Measurements from ENCODE around the gene WWC1.
"Not testable (repeated sequence)": the region's sequence is repeated elsewhere in the genome, so short reads cannot be mapped to it uniquely, and the experiment has no call there.

Gene WWC1

GRCh38 chr5:168310541-168310940 is 19.1 kb downstream of the WWC1 start:
- H3K27me3 ChIP-seq (ENCODE audit: insufficient read depth, low read length); H3K36me3 ChIP-seq (ENCODE audit: insufficient read depth, low read length); H3K4me3 ChIP-seq (ENCODE audit: low read depth, low read length); H2AFZ ChIP-seq (ENCODE audit: low read length, unreplicated experiment); H3K27ac ChIP-seq (ENCODE audit: low read depth, low read length); H3K79me2 ChIP-seq (ENCODE audit: control insufficient read depth, insufficient read depth, low read length, unreplicated experiment): not testable (repeated sequence)
- H3K4me1 ChIP-seq (ENCODE audit: control insufficient read depth, insufficient read depth, low read length, unreplicated experiment): peaks cover 22% of the 10 kb centered on the region

DNA sequence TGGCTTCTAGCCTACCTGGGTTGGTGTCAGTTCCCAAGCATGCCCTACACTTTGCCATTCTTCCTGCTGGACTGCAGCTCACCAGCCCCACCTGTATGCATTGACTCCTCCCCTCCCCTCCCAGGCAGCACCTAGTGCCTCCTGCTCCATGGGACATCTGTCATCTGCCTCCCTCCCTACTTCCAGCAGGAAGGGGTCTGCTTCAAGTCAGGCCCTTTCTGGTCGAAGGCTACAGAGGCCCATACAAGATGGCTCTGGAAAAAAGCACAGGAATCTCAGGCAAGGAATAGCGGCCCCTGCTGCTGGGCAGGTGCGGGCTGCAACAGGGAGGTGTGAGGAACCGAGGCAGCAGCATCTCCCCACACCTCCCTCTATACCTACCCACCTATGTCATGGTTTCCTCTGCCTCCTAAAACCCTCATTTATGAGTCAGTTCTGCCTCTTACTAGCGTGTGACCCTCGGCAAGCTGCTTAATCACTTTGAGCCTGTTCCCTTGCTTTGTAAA is 19.7 kb downstream of the WWC1 start:
- Histone ChIP-seq H2AFZ (ENCODE audit: low read length, unreplicated experiment) (no peak overlapping the region), H3K27ac (ENCODE audit: low read depth, low read length) (no peak overlapping the region), H3K36me3 (ENCODE audit: insufficient read depth, low read length) (no peaks in the 10 kb centered on the region), H3K27me3 (ENCODE audit: insufficient read depth, low read length) (no peaks in the 10 kb centered on the region), H3K4me3 (ENCODE audit: low read depth, low read length) (no peak overlapping the region), H3K4me1 (ENCODE audit: control insufficient read depth, insufficient read depth, low read length, unreplicated experiment) (peaks cover 28% of the 10 kb centered on the region), H3K79me2 (ENCODE audit: control insufficient read depth, insufficient read depth, low read length, unreplicated experiment) (peaks cover 4% of the 10 kb centered on the region)

GRCh38 chr5:168312606-168313295 is 21.3 kb downstream of the WWC1 start:
- Histone ChIP-seq H3K79me2 (ENCODE audit: control insufficient read depth, insufficient read depth, low read length, unreplicated experiment) (peaks cover 4% of the 10 kb centered on the region), H3K4me3 (ENCODE audit: low read depth, low read length) (no peak overlapping the region), H3K36me3 (ENCODE audit: insufficient read depth, low read length) (no peaks in the 10 kb centered on the region), H2AFZ (ENCODE audit: low read length, unreplicated experiment) (no peak overlapping the region), H3K4me1 (ENCODE audit: control insufficient read depth, insufficient read depth, low read length, unreplicated experiment) (peaks cover 44% of the 10 kb centered on the region), H3K27ac (ENCODE audit: low read depth, low read length) (peak overlapping the region; percentile 91; the same call in 1 of the 2 replicates), H3K27me3 (ENCODE audit: insufficient read depth, low read length) (no peaks in the 10 kb centered on the region)

DNA sequence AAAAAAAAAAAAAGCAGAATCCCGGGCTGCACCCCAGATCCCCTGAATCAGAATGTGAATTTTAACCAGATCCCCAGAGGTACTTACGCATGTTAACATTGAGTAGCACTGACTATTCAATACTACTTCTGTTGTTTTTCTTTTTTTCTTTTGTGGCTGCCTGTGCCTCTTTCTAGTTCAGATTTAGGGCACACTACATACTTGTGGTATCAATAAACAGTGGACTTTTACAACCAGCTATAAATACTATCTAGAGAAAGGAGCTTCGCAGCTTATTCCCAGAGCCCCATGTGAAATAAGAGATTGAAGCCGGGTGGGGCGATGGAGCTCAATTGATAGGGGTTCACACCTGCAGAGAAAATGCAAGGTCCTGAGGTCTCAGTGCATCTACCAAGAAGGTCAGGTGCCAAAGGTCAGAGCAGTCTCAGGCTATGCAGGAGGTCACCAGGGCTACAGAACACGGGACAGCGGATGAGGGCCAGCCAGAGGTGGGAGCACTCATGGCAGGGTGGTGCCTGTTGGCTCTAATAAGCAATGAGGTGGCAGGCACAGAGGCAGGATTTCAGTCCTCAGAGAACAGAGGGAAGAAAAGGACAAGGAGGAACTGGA is 22.3 kb downstream of the WWC1 start:
- peak overlapping the region; percentile 91 for H3K27ac ChIP-seq (ENCODE audit: low read depth, low read length)

DNA sequence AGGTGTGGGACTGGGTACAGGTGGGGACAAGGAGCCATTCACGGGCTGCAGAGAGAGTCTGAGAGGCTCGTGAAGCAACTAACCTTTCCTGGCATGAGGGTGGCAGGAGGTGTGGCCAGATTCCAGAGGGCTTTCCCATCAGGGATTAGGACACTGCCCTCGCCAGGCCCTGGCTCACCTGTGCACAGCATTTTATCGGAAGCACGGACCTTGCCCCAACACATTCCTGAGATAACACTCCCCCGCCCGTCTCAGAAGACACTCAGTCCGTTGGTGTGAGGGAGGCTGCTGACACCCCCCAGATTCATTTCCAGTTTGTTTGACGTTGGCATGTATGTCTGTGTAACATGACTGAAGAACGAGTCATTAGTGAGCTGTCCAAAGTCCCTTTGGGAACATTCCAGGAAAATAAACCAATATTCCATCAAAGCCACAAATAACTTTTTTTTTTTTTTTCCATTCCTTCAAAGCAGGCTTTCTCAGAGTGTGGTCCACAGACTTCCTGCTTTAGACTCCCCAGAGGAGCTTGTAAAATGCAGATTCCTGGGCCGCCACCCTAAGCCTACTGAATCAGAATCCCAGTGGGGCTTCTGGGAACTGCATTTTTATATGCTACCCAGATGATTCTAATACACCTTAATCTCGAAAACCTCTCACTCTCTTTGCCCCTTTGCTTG is 23.4 kb downstream of the WWC1 start:
- H2AFZ ChIP-seq (ENCODE audit: low read length, unreplicated experiment): no peak overlapping the region
- H3K79me2 ChIP-seq (ENCODE audit: control insufficient read depth, insufficient read depth, low read length, unreplicated experiment): peaks cover 4% of the 10 kb centered on the region
- H3K27me3 ChIP-seq (ENCODE audit: insufficient read depth, low read length): no peaks in the 10 kb centered on the region
- H3K4me3 ChIP-seq (ENCODE audit: low read depth, low read length): peak overlapping the region; percentile 6; the same call in 1 of the 2 replicates
- peaks cover 51% of the 10 kb centered on the region for H3K4me1 ChIP-seq (ENCODE audit: control insufficient read depth, insufficient read depth, low read length, unreplicated experiment)
- no peaks in the 10 kb centered on the region for H3K36me3 ChIP-seq (ENCODE audit: insufficient read depth, low read length)
- peak overlapping the region; percentile 91 for H3K27ac ChIP-seq (ENCODE audit: low read depth, low read length)

More for the DNA sequence above, 22.3 kb downstream of the WWC1 start:
- Histone ChIP-seq H3K79me2 (ENCODE audit: control insufficient read depth, insufficient read depth, low read length, unreplicated experiment) (peaks cover 4% of the 10 kb centered on the region), H3K36me3 (ENCODE audit: insufficient read depth, low read length) (no peaks in the 10 kb centered on the region), H2AFZ (ENCODE audit: low read length, unreplicated experiment) (no peak overlapping the region), H3K4me1 (ENCODE audit: control insufficient read depth, insufficient read depth, low read length, unreplicated experiment) (peaks cover 51% of the 10 kb centered on the region), H3K4me3 (ENCODE audit: low read depth, low read length) (no peak overlapping the region), H3K27me3 (ENCODE audit: insufficient read depth, low read length) (no peaks in the 10 kb centered on the region)

DNA sequence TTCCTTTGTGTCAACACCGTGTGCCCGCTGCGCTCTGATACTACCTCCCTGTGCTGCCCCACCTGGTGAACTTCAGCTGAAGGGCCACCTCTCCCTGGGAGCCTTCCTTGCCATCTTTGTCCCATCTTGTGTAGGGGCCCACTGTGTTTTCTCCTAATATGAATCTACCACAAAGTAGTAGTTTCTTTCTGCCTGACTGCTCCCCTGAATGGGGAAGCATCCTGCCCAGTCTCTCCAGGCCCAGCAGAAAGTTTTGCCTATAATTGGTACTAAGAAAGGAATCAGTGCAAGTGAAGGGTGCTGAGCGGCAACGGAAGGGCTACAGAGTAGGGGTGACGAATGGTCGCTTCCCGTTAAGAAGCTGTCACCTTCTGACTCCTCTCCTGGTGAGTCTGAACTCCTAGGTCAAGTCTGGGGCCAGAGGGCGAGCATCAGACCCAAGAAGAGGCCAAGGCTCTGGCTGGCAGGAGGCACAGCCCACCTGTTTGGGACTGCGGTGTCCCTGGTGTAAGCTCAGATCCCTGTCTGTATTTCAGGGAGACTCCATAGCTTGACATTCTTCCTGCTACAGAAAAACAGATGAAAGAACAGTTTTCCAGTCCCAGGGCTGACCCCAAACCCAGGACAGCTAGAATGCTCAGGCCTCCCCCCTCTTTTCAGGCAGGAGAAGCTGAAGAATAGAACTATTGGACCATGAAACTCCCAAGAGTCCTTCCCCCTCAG is 24.1 kb downstream of the WWC1 start:
- peaks cover 4% of the 10 kb centered on the region for H3K79me2 ChIP-seq (ENCODE audit: control insufficient read depth, insufficient read depth, low read length, unreplicated experiment)
- H3K36me3 ChIP-seq (ENCODE audit: insufficient read depth, low read length): no peaks in the 10 kb centered on the region
- H3K4me1 ChIP-seq (ENCODE audit: control insufficient read depth, insufficient read depth, low read length, unreplicated experiment): peaks cover 51% of the 10 kb centered on the region
- no peak overlapping the region for H3K4me3 ChIP-seq (ENCODE audit: low read depth, low read length)
- H3K27me3 ChIP-seq (ENCODE audit: insufficient read depth, low read length): no peaks in the 10 kb centered on the region
- peak overlapping the region; percentile 91 for H3K27ac ChIP-seq (ENCODE audit: low read depth, low read length)
- H2AFZ ChIP-seq (ENCODE audit: low read length, unreplicated experiment): no peak overlapping the region

DNA sequence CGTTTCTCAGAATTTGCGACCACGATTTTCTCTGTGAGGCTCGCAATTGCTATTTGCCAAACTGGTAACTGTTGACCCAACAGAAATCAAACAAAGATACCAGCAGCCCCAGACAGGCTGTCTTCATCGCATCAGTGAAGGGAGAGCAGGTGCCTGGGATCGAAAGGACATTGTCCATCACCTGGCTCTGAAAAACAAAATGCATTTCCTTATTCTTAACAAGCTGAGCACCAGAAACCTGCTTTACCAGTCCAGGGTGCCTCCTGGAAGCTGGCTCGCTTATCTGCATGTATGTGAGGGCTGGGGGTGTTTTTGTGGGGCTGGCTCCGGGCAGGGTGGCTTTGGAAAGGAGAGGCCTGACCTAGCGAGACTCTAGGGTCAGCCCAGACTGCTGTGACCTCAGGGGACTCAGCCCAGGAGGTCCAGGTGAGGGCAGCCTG is 24.7 kb downstream of the WWC1 start:
- Histone ChIP-seq H3K27ac (ENCODE audit: low read depth, low read length) (peak overlapping the region; percentile 91), H3K4me1 (ENCODE audit: control insufficient read depth, insufficient read depth, low read length, unreplicated experiment) (peaks cover 51% of the 10 kb centered on the region), H3K4me3 (ENCODE audit: low read depth, low read length) (no peak overlapping the region), H3K79me2 (ENCODE audit: control insufficient read depth, insufficient read depth, low read length, unreplicated experiment) (peaks cover 4% of the 10 kb centered on the region), H2AFZ (ENCODE audit: low read length, unreplicated experiment) (no peak overlapping the region), H3K36me3 (ENCODE audit: insufficient read depth, low read length) (no peaks in the 10 kb centered on the region), H3K27me3 (ENCODE audit: insufficient read depth, low read length) (no peaks in the 10 kb centered on the region)

- Histone ChIP-seq H3K79me2 (ENCODE audit: control insufficient read depth, insufficient read depth, low read length, unreplicated experiment) (peaks cover 4% of the 10 kb centered on the region), H3K4me1 (ENCODE audit: control insufficient read depth, insufficient read depth, low read length, unreplicated experiment) (peaks cover 51% of the 10 kb centered on the region), H2AFZ (ENCODE audit: low read length, unreplicated experiment) (no peak overlapping the region), H3K36me3 (ENCODE audit: insufficient read depth, low read length) (no peaks in the 10 kb centered on the region), H3K4me3 (ENCODE audit: low read depth, low read length) (no peak overlapping the region), H3K27me3 (ENCODE audit: insufficient read depth, low read length) (no peaks in the 10 kb centered on the region), H3K27ac (ENCODE audit: low read depth, low read length) (peak overlapping the region; percentile 91)
Measured at GRCh38 chr5:168317096-168317520, 25.7 kb downstream of the WWC1 start.

- no peaks in the 10 kb centered on the region for H3K36me3 ChIP-seq (ENCODE audit: insufficient read depth, low read length)
- H3K79me2 ChIP-seq (ENCODE audit: control insufficient read depth, insufficient read depth, low read length, unreplicated experiment): peaks cover 4% of the 10 kb centered on the region
- H3K4me3 ChIP-seq (ENCODE audit: low read depth, low read length): no peak overlapping the region
- H2AFZ ChIP-seq (ENCODE audit: low read length, unreplicated experiment): no peak overlapping the region
- peak overlapping the region; percentile 91 for H3K27ac ChIP-seq (ENCODE audit: low read depth, low read length)
- peaks cover 51% of the 10 kb centered on the region for H3K4me1 ChIP-seq (ENCODE audit: control insufficient read depth, insufficient read depth, low read length, unreplicated experiment)
- H3K27me3 ChIP-seq (ENCODE audit: insufficient read depth, low read length): no peaks in the 10 kb centered on the region
Measured at GRCh38 chr5:168317521-168318147, 26.2 kb downstream of the WWC1 start.

DNA sequence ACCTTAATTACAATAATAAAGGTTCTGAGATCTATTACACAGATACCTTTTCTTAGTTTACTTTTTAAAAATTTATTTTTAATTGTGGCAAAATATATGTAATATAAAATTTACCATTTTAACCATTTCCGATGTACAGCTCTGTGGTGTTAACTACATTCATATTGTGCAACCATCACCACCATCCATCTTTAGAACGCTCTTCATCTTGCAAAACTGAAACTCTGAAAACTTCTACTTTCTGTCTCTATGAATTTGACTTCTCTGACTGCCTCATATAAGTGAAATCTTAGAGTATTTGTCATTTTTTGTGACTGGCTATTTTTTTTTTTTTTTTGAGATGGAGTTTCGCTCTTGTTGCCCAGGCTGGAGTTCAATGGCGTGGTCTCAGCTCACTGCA is 26.8 kb downstream of the WWC1 start:
- peak overlapping the region; percentile 91 for H3K27ac ChIP-seq (ENCODE audit: low read depth, low read length)
- H3K36me3 ChIP-seq (ENCODE audit: insufficient read depth, low read length): no peaks in the 10 kb centered on the region
- H3K79me2 ChIP-seq (ENCODE audit: control insufficient read depth, insufficient read depth, low read length, unreplicated experiment): peaks cover 4% of the 10 kb centered on the region
- no peak overlapping the region for H3K4me3 ChIP-seq (ENCODE audit: low read depth, low read length)
- H3K27me3 ChIP-seq (ENCODE audit: insufficient read depth, low read length): no peaks in the 10 kb centered on the region
- H3K4me1 ChIP-seq (ENCODE audit: control insufficient read depth, insufficient read depth, low read length, unreplicated experiment): peaks cover 48% of the 10 kb centered on the region
- H2AFZ ChIP-seq (ENCODE audit: low read length, unreplicated experiment): no peak overlapping the region

All from ACC112 (cell line).